GM20000 (cell line): ENCODE data around the gene GSTM5.

Experiments
- DNase-seq: peaks from one replicate; pipeline ENCODE4 v3.0.0; 2012; ENCODE audit warnings: low spot score
- TF ChIP-seq, protein P1 (sequence below): IDR thresholded peaks from 2 replicates; pipeline ENCODE4 v1.5.1; 2012; ENCODE audit warnings: mild to moderate bottlenecking, control low read depth; ENCODE audit errors: extremely low read depth, missing control alignments

Gene GSTM5

DNA sequence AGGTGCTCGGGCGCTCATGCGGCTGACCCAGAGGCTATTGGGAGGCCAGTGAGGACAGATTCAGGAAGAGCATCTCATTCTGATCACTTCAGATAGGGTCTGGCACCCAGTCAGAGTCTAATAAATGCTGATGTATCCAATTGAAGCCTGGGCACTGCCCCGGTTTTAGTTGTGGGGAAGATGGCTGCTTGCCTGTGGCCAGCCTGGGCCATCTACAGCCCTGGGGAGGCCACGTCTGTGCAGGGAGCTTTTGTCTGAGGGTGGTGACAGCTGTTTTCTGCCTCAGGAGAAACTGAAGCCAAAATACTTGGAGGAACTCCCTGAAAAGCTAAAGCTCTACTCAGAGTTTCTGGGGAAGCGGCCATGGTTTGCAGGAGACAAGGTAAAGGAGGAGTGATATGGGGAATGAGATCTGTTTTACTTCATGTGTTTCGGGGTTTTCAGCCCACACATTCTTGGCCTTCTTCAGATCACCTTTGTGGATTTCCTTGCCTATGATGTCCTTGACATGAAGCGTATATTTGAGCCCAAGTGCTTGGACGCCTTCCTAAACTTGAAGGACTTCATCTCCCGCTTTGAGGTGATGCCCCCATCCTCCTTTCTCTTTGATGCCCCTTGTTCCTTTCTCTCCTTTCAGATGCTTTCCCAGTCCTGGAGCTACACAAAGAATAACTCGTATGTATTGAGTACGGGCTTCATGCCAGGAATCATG is 2.8 kb downstream of the GSTM5 start:
- peak; percentile 5 for DNase-seq
- TF ChIP-seq, protein P1, sequence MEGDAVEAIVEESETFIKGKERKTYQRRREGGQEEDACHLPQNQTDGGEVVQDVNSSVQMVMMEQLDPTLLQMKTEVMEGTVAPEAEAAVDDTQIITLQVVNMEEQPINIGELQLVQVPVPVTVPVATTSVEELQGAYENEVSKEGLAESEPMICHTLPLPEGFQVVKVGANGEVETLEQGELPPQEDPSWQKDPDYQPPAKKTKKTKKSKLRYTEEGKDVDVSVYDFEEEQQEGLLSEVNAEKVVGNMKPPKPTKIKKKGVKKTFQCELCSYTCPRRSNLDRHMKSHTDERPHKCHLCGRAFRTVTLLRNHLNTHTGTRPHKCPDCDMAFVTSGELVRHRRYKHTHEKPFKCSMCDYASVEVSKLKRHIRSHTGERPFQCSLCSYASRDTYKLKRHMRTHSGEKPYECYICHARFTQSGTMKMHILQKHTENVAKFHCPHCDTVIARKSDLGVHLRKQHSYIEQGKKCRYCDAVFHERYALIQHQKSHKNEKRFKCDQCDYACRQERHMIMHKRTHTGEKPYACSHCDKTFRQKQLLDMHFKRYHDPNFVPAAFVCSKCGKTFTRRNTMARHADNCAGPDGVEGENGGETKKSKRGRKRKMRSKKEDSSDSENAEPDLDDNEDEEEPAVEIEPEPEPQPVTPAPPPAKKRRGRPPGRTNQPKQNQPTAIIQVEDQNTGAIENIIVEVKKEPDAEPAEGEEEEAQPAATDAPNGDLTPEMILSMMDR: no peak

DNA sequence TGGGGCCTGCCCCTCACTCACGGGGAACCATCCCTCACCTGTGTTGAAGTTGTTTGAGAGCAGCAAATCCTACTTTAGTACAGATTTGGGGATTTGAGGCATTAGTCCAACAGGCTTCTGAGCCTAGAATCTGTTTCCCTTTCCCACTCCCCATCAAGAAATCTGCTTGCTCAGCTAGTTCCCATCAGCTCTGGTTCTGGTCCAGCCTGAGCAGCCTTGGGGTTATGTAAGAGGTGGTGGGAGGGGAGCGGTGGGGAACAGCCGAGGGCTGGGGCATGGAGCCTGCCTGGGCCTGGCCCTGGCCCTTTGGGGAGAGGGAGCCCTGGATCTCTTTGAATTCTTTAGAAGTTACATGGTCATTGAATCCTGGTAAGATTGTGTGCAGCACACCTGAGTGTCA is 4.1 kb downstream of the GSTM5 start:
- no peak for DNase-seq
- TF ChIP-seq, protein P1: no peak

DNA sequence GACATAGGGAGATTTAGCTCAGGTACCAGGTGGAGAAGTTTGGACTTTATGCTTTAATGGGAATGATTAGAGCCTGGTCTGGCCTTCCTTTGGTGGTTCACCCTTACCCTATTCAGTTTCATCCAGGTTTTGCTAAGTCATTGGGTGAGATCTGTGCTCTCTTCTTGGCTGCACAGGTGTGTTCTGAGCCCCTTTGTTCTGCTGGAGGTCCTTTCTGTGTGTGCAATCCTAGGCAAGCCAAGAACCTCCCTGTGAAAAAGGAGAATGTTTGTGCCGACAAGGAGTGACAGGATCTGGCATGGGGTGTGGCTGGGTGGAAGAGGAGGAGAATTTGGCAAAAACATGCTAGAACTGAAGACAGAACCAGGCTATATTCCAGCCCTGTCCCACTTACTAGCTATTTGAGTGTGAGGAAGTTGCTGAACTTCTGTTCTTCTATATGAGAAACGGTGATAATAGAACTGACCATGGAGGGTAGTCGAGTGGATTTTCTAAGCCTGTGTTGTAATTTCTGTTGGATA is 4.6 kb downstream of the GSTM5 start:
- no peak for DNase-seq
- TF ChIP-seq, protein P1: no peak

DNA sequence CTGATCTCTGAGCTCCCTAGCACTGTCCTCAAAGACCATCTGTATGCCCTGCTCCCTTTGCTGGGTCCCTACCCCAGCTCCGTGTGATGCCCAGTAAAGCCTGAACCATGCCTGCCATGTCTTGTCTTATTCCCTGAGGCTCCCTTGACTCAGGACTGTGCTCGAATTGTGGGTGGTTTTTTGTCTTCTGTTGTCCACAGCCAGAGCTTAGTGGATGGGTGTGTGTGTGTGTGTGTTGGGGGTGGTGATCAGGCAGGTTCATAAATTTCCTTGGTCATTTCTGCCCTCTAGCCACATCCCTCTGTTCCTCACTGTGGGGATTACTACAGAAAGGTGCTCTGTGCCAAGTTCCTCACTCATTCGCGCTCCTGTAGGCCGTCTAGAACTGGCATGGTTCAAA is 5.7 kb downstream of the GSTM5 start:
- TF ChIP-seq, protein P1: no peak

DNA sequence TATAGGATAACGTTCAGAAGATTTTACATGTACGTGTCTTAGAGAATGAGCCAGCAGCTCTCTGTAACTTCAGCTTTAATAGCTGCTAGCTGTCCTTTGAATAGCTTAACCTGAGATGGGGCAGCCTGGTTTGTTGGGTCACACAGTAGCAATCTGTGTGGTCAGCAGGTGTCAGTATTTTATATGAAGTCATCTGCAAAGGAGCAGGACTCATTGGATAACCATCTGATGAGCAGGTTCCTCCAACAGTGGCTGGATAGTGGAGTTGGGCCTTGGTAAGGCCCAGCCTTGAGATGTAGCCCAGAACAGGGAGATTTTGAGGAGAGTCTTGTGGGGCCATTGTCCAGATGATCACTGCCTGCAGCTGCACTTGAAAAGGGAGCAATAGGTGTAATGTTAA is 6.4 kb downstream of the GSTM5 start:
- TF ChIP-seq, protein P1: no peak
- DNase-seq: no peak

More for the DNA sequence above, 5.7 kb downstream of the GSTM5 start:
- DNase-seq: no peak

DNA sequence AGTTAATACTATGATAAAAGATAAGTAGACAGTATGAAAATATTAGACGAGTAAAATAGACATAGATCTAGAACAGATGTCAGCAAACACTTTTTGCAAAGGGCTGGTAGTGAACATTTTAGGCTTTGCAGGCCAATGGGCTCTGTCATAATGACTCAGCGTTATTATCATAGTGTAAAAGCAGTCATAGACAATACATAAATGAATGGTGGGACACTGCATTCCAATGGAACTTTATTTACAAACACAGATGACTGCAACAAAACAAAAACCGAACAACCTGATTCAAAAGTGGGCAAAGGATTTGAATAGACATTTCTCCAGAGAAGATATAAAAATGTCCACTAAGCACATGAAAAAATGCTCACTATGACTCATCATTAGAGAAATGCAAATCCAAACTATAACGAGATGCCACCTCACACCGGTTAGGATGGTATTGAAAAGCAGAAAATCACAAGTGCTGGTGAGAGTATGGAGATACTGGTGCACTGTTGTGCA is 7.3 kb downstream of the GSTM5 start:
- TF ChIP-seq, protein P1: no peak
- DNase-seq: no peak

DNA sequence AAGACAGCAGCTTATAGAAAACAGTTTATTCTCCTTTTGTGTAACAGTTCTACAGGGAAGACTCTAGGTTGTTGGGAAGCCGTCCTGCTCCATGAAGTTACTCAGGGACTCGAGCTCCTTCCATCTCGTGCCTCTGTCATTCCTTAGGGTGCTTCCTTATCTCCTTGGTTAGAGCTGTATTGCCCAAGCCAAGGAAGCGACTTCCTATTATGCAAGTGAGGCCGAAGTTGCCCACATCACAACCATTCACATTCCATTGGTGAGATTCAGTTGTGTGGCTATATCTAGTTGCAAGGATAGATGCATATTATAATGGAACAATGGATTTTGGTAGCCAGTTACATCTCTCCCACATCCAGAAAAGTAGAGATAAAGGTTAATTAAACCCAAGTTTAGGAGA is 9.0 kb downstream of the GSTM5 start:
- TF ChIP-seq, protein P1: no peak
- DNase-seq: no peak
